Activated CD8-positive, alpha-beta memory T cell treated with anti-CD3 and anti-CD28 coated beads, Interleukin-2, amount 50 U/mL, for 24 hours (primary cell): ENCODE measurements around the gene TBL1Y.
"Not testable (repeated sequence)": the region's sequence is repeated elsewhere in the genome, so short reads cannot be mapped to it uniquely, and the experiment has no call there.

Source experiments
- DNase-seq: peaks from one replicate; pipeline ENCODE4 v3.0.0-alpha.2; 2020; ENCODE audit errors: extremely low read depth

Gene TBL1Y

GRCh38 chrY:6972271-6972887 lies 61.9 kb downstream of the TBL1Y start:
- DNase-seq = no peak

GRCh38 chrY:6974971-6975370 lies 64.5 kb downstream of the TBL1Y start:
- DNase-seq = no peak

- no peak for DNase-seq
Measured at GRCh38 chrY:6977783-6978182, 67.3 kb downstream of the TBL1Y start.

GRCh38 chrY:6983221-6983620 lies 72.7 kb downstream of the TBL1Y start:
- DNase-seq = no peak

- no peak for DNase-seq
Measured at GRCh38 chrY:6987811-6988210, 77.3 kb downstream of the TBL1Y start.

- DNase-seq = no peak
Measured at GRCh38 chrY:6989886-6990620, 79.6 kb downstream of the TBL1Y start.

GRCh38 chrY:6992041-6992440 lies 81.5 kb downstream of the TBL1Y start:
- no peak for DNase-seq

GRCh38 chrY:6995987-6996386 lies 85.5 kb downstream of the TBL1Y start:
- DNase-seq = no peak

- DNase-seq = no peak
Measured at GRCh38 chrY:6997503-6998066, 87.1 kb downstream of the TBL1Y start.

- DNase-seq = no peak
Measured at GRCh38 chrY:6999905-7000304, 89.4 kb downstream of the TBL1Y start.

GRCh38 chrY:7002581-7002980 lies 92.1 kb downstream of the TBL1Y start:
- DNase-seq = no peak

GRCh38 chrY:7007911-7008310 lies 97.4 kb downstream of the TBL1Y start:
- no peak for DNase-seq

- no peak for DNase-seq
Measured at GRCh38 chrY:7008578-7009355, 98.3 kb downstream of the TBL1Y start.

- no peak for DNase-seq
Measured at GRCh38 chrY:7013051-7013450, 102.6 kb downstream of the TBL1Y start.

- no peak for DNase-seq
Measured at GRCh38 chrY:7016521-7016920, 106.0 kb downstream of the TBL1Y start.

- no peak for DNase-seq
Measured at GRCh38 chrY:7017244-7018080, 107.0 kb downstream of the TBL1Y start.

GRCh38 chrY:7039037-7039436 lies 128.5 kb downstream of the TBL1Y start:
- no peak for DNase-seq

GRCh38 chrY:7040662-7041061 lies 130.2 kb downstream of the TBL1Y start:
- no peak for DNase-seq

GRCh38 chrY:7041983-7042382 lies 131.5 kb downstream of the TBL1Y start:
- DNase-seq = no peak

GRCh38 chrY:7052461-7052860 lies 142.0 kb downstream of the TBL1Y start:
- DNase-seq = not testable (repeated sequence)

GRCh38 chrY:7056886-7057285 lies 146.4 kb downstream of the TBL1Y start:
- no peak for DNase-seq

- no peak for DNase-seq
Measured at GRCh38 chrY:7078725-7079124, 168.2 kb downstream of the TBL1Y start.
